ENCODE measurements around the gene TSG101.

The TSG101 gene

DNA sequence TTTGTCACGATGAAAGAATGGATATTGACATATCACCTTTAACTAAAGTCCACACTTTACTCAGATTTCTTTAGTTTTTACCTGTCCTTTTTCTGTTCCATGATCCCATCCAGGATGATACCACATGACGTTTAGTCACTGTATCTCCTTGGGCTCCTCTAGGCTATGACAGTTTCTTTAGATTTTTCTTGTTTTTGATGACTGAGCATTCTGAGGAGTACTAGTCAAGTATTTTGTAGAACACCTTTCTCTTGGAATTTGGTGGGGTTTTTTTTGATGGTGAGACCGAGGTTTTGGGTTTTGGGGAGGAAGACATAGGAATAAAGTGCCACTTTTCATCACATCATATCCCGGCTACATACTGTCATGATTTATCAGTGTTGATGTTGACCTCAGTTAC lies 67.1 kb downstream of the TSG101 start:
- Histone ChIP-seq H4K20me1 (ENCODE audit: insufficient read depth, low read length) (no peaks in the 10 kb centered on the region), H3K9ac (ENCODE audit: low read length) (no peak overlapping the region), H3K27me3 (ENCODE audit: low read depth, low read length) (no peaks in the 10 kb centered on the region), H3K36me3 (replicated peaks; ENCODE audit: low read depth, low read length) (no peaks in the 10 kb centered on the region), H3K27ac (ENCODE audit: low read length) (no peak overlapping the region), H3K4me1 (ENCODE audit: low read length) (peaks cover 12% of the 10 kb centered on the region), H3K4me2 (ENCODE audit: low read length) (no peak overlapping the region), H3K9me3 (ENCODE audit: insufficient read depth, low read length) (no peaks in the 10 kb centered on the region), H3K79me2 (ENCODE audit: low read length) (no peaks in the 10 kb centered on the region), H2AFZ (ENCODE audit: low read depth, low read length) (no peak overlapping the region), H3K4me3 (ENCODE audit: low read length) (no peak overlapping the region)
- TF ChIP-seq EZH2phosphoT487 (IDR thresholded peaks at IDR 0.05; ENCODE audit: low read depth) (no peak), CTCF (IDR thresholded peaks at IDR 0.05; ENCODE audit: low read depth, low read length) (no peak)

- no peak overlapping the region for H2AFZ ChIP-seq (ENCODE audit: low read depth, low read length)
- no peak for TF ChIP-seq EZH2phosphoT487 (IDR thresholded peaks at IDR 0.05; ENCODE audit: low read depth)
- TF ChIP-seq CTCF (IDR thresholded peaks at IDR 0.05; ENCODE audit: low read depth, low read length), result no peak
- no peaks in the 10 kb centered on the region for H3K36me3 ChIP-seq (replicated peaks; ENCODE audit: low read depth, low read length)
- H3K27me3 ChIP-seq (ENCODE audit: low read depth, low read length), result no peaks in the 10 kb centered on the region
- no peaks in the 10 kb centered on the region for H4K20me1 ChIP-seq (ENCODE audit: insufficient read depth, low read length)
- H3K79me2 ChIP-seq (ENCODE audit: low read length), result no peaks in the 10 kb centered on the region
- H3K9me3 ChIP-seq (ENCODE audit: insufficient read depth, low read length), result no peaks in the 10 kb centered on the region
- no peak overlapping the region for H3K4me2 ChIP-seq (ENCODE audit: low read length)
- no peak overlapping the region for H3K9ac ChIP-seq (ENCODE audit: low read length)
- H3K27ac ChIP-seq (ENCODE audit: low read length), result no peak overlapping the region
- 0 out of 2 replicates have a peak, but pooled peaks cover 4% of the 10 kb centered on the region for H3K4me1 ChIP-seq (ENCODE audit: low read length)
- no peak overlapping the region for H3K4me3 ChIP-seq (ENCODE audit: low read length)
Measured at GRCh38 chr11:18457450-18457849, 69.3 kb downstream of the TSG101 start.

DNA sequence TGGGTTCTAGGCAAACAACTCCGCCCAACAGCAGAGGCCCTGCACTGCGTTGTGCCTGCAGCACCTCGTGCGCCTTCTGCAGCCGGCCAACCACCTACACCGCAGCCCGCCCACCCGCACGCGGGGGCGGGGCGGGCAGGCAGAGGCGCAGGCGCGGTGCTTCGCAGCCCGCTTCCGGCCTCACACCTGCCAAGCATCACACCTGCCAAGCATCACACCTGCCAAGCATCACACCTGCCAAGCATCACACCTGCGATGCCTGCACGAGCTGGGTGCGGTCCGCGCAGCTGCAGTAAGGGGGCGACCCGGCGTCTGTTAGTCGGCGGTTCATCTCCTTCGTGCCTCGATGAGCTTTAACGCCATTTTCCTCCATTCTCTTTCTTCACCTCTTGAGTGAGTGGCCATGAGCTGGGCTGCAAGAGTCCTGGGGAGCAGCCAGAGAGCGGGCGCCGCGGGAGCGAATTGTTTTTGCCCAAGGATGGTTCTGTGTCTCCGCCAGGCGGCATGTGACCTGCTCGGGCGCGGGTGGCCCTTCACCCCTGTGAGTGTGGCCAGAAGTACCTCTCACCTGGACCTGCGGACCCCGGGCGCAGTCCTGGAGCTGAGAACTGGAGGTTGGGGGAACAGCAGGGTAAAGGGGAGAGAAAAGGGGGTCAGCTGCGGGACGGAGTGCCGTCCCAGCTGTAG lies 70.9 kb downstream of the TSG101 start, which contains the start of gene LDHAL6A:
TSS of gene LDHAL6A (plus strand) at position 171 of the 687 bp plus-strand sequence. CDS start 825 bp downstream, outside the sequence.
- Histone ChIP-seq H3K79me2 (ENCODE audit: low read length) (no peaks in the 10 kb centered on the region), H2AFZ (ENCODE audit: low read depth, low read length) (0 out of 2 replicates have a peak within 1 kb of the TSS, but pooled peaks have one; percentile 4), H3K9me3 (ENCODE audit: insufficient read depth, low read length) (no peaks in the 10 kb centered on the region), H4K20me1 (ENCODE audit: insufficient read depth, low read length) (no peaks in the 10 kb centered on the region), H3K4me2 (ENCODE audit: low read length) (no peak within 1 kb of the TSS), H3K9ac (ENCODE audit: low read length) (no peak within 1 kb of the TSS), H3K27ac (ENCODE audit: low read length) (no peak within 1 kb of the TSS), H3K4me3 (ENCODE audit: low read length) (no peak within 1 kb of the TSS), H3K27me3 (ENCODE audit: low read depth, low read length) (no peaks in the 10 kb centered on the region), H3K36me3 (replicated peaks; ENCODE audit: low read depth, low read length) (no peaks in the 10 kb centered on the region), H3K4me1 (ENCODE audit: low read length) (0 out of 2 replicates have a peak, but pooled peaks cover 4% of the 10 kb centered on the region)
- TF ChIP-seq CTCF (IDR thresholded peaks at IDR 0.05; ENCODE audit: low read depth, low read length) (no peak), EZH2phosphoT487 (IDR thresholded peaks at IDR 0.05; ENCODE audit: low read depth) (no peak)

DNA sequence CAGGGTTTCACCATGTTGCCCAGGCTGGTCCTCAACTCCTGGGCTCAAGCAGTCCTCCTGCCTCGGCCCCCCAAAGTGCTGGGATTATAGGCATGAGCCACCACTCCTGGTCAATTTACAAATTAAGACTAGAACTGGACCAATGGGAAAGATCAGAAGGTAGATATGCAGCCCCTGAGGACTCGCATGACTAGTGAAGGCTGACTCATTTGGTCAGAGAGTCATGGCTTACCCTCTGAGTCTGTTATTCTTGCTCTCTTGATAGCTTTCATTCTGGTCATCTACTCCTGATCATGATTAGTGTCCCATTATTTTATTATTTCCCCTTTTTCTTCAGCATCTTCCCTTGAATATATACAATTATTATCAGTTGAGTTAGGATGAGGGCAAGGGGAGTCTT lies 73.8 kb downstream of the TSG101 start:
- Histone ChIP-seq H3K4me1 (ENCODE audit: low read length) (0 out of 2 replicates have a peak, but pooled peaks cover 4% of the 10 kb centered on the region), H3K9me3 (ENCODE audit: insufficient read depth, low read length) (no peaks in the 10 kb centered on the region), H3K4me2 (ENCODE audit: low read length) (no peak overlapping the region), H3K9ac (ENCODE audit: low read length) (no peak overlapping the region), H3K27me3 (ENCODE audit: low read depth, low read length) (no peaks in the 10 kb centered on the region), H3K27ac (ENCODE audit: low read length) (no peak overlapping the region), H2AFZ (ENCODE audit: low read depth, low read length) (no peak overlapping the region), H3K79me2 (ENCODE audit: low read length) (no peaks in the 10 kb centered on the region), H3K36me3 (replicated peaks; ENCODE audit: low read depth, low read length) (no peaks in the 10 kb centered on the region), H3K4me3 (ENCODE audit: low read length) (no peak overlapping the region), H4K20me1 (ENCODE audit: insufficient read depth, low read length) (no peaks in the 10 kb centered on the region)
- TF ChIP-seq EZH2phosphoT487 (IDR thresholded peaks at IDR 0.05; ENCODE audit: low read depth) (no peak), CTCF (IDR thresholded peaks at IDR 0.05; ENCODE audit: low read depth, low read length) (no peak)

Measured in OCI-LY3 (cell line).